ENCODE measurements around the gene AEN.

- TF ChIP-seq POLR2A (IDR thresholded peaks at IDR 0.05) (no peak), CTCF (IDR thresholded peaks at IDR 0.05) (peak in 2 of 3 experiments; percentile 4 to 18)
Observed at GRCh38 chr15:88620995-88621772, at the start of gene AEN.

Data from testis (tissue), 2 donors.